HG03103 (cell line): Measurements from ENCODE around the gene AHI1.

Experiments used
- ATAC-seq: cut with Tn5 transposase; IDR thresholded peaks from one replicate; pipeline ENCODE4 v1.9.1; 2021; ENCODE audit warnings: low read depth; ENCODE audit not compliant: unreplicated experiment

The AHI1 gene

DNA sequence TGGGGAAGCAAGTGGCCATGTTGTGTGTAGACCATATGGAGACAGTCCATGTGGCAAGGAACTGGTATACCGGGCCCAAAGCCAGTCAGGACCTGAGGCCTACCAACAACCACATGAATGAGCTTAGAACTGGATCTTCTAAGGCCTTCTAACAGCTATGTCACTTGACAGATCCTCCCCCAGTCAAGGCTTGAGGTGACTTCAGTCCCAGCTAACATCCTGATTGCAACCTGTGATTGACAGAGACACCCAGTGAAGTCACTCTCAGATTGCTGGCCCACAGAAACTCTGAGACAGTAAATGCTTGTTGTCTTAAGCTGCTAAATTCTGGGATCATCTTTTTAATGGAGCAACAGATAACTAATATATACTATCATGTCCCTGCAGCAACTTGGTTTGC is 32.9 kb downstream of the AHI1 start:
- peak; percentile 72 for ATAC-seq

DNA sequence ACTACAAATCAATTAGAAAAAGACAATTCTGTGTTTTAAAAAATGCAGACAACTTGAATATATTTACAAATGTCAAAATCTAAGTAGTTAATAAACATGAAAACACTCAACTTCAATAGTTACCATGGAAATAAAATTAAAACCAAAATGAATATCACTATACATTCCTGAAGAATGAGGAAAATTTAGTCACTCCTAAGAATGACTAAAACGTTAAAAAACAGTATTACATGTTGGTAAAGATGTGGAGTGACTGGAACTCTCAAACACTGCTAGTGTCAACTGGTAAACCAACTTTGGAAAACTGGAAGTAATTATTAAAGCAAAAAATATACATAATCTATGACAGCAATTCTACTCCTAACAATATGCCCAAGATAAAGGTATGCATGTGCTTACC is 36.3 kb downstream of the AHI1 start:
- no peak for ATAC-seq

GRCh38 chr6:135458051-135458450 is 39.5 kb downstream of the AHI1 start:
- no peak for ATAC-seq

GRCh38 chr6:135451617-135452190 is 45.8 kb downstream of the AHI1 start:
- ATAC-seq: no peak

DNA sequence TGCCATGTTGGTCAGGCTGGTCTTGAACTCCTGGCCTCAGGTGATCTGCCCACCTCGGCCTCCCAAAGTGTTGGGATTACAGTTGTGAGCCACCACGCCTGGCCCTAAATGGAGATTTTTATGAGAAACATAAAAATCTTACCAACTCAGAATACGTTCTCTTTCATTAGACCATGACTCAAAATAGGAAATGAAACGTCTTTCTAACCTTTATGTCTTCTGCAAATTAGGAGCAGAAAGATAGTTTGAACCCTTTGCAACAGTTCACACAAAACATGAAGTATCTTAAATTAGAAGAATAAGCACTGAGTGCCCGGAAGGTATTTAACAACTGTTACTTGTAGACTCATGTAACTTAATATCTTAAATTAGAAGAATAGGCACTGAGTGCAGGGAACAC is 48.3 kb downstream of the AHI1 start:
- ATAC-seq: no peak

GRCh38 chr6:135440087-135440792 is 57.3 kb downstream of the AHI1 start:
- peak; percentile 54 for ATAC-seq

GRCh38 chr6:135439549-135439948 is 58.0 kb downstream of the AHI1 start:
- no peak for ATAC-seq

DNA sequence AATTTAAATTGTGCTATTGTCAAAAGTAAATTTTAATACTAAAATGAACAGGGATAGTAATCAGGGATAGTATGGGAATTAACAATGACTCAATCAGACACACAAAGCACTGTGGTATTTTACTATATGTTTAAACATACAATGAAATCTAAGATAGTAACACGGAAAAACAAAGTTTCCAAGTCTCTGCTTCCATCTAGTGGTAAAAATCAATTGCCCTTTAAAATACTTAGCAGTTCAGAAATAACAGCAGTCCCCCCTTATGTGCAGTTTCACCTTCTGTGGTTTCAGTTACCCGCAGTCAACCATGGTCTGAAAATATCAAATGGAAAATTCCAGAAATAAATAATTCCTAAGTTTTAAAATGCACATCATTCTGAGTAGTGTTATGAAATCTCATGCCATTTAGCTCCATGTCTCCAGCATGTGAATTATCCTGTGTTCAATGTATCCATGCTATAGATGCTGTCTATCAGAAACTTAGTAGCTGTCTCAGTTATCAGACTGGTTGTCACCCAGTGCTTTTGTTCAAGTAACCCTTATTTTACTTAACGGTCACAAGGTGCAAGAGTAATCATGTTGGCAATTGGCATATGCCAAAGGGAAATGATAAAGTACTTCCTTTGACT is 58.5 kb downstream of the AHI1 start:
- ATAC-seq: peak; percentile 42

- no peak for ATAC-seq
Measured at GRCh38 chr6:135434991-135435390, 62.5 kb downstream of the AHI1 start.

- peak; percentile 68 for ATAC-seq
Measured at GRCh38 chr6:135434095-135434494, 63.4 kb downstream of the AHI1 start.

- ATAC-seq: no peak
Measured at GRCh38 chr6:135428078-135428477, 69.5 kb downstream of the AHI1 start.

DNA sequence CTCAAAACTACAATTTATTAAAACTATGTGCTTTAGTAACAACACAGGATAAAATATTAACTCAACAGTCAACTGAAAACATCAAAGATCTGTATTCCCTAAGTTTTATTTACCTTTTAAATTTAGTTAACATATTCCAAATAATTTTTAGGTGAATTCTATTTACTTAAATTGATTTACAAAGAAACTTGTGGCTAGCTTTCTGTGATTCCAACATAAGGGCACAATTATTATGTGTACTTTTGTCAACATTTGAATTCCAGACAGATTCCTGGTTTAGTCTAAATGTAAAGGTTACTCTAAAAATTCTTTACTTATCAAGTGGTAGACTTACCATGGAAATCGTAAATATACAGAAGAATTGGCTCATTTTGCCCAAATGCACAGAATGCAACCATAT is 70.7 kb downstream of the AHI1 start:
- ATAC-seq: no peak

- no peak for ATAC-seq
Measured at GRCh38 chr6:135424385-135424784, 73.2 kb downstream of the AHI1 start.

DNA sequence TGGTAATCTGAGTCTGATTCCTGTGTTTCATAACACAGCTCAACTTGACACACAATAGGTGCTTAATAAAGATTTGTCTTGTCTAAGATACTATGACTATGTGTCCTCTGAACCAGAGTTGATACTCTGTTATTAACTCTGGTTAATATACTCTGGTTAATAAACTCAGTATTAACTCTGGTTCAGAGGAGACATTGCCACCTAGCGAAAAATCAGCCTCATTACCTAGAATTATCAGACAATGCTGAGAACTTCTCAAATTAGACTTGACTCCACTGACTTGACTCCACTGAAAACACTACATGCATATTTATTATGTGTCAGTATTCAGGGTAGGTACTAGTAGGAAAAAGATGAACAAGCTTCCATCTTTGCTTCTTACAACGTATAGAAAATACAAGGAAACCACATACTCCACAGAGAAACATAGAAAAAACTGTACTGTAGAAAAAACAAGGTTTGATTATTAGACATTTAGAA is 73.9 kb downstream of the AHI1 start:
- ATAC-seq: peak; percentile 81

- no peak for ATAC-seq
Measured at GRCh38 chr6:135419162-135419561, 78.4 kb downstream of the AHI1 start.

GRCh38 chr6:135418040-135418760 is 79.3 kb downstream of the AHI1 start:
- no peak for ATAC-seq

DNA sequence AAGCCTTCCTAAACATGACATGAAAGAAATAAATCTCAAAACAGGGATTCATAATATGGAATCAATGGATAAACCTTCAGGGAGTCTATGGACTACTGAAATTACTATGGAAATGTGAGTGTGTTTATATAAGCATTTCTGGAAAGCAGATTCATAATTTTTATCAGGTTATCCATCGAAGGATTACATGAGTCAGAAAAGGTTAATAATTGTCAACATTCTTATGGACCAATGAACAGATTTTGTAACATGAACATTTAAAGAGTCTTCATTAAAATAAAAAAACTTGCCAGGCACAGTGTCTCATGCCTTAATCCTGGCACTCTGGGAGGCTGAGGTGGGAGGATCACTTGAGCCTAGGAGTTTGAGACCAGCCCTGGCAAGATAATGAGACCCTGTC is 84.8 kb downstream of the AHI1 start:
- ATAC-seq: no peak

GRCh38 chr6:135411849-135412248 is 85.7 kb downstream of the AHI1 start:
- ATAC-seq: no peak

GRCh38 chr6:135411339-135411738 is 86.2 kb downstream of the AHI1 start:
- no peak for ATAC-seq

DNA sequence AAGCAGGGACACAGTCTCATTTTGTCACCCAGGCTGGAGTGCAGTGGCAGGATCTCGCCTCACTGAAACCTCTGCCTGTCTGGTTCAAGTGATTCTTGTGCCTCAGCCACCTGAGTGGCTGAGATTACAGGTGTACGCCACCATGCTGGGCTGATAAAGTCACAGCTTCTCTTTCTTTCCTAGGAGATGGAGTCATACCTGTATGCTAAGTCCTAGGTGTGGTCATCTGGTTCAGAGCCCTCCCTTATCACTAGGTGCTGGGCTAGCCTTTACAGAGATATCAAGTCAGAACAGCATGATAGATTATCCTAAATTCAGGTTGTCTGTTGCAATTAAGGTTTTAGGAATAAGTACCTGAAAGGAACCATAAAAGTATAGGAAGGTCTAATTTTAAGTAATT is 86.7 kb downstream of the AHI1 start:
- ATAC-seq: no peak

- no peak for ATAC-seq
Measured at GRCh38 chr6:135403584-135403983, 94.0 kb downstream of the AHI1 start.
